NB4 (cell line): ENCODE measurements around the gene SLC25A21.
"Not testable (repeated sequence)": the region's sequence is repeated elsewhere in the genome, so short reads cannot be mapped to it uniquely, and the experiment has no call there.

Experiments used
- DNase-seq: peaks from one replicate; pipeline ENCODE4 v3.0.0; 2010; ENCODE audit warnings: low read depth
- H3K4me3 ChIP-seq: one replicate; pipeline ENCODE4 v1.5.1; 2011; ENCODE audit warnings: mild to moderate bottlenecking, low read depth, low read length, moderate library complexity
- MYC ChIP-seq: IDR thresholded peaks from 2 replicates; pipeline ENCODE4 v1.6.1; 2011; ENCODE audit warnings: low read depth, low read length
- POLR2A ChIP-seq: IDR thresholded peaks from 2 replicates; pipeline ENCODE4 v1.6.1; 2011; ENCODE audit warnings: mild to moderate bottlenecking; ENCODE audit not compliant: insufficient read length; ENCODE audit errors: extremely low read depth
- TF ChIP-seq, protein P1 (sequence below): IDR thresholded peaks from one replicate; pipeline ENCODE4 v1.5.1; 2012; ENCODE audit warnings: low read depth, low read length
- TF ChIP-seq, protein P2 (sequence below): IDR thresholded peaks from 2 replicates; pipeline ENCODE4 v1.6.1; 2011; ENCODE audit warnings: low read depth, low read length

The SLC25A21 gene

DNA sequence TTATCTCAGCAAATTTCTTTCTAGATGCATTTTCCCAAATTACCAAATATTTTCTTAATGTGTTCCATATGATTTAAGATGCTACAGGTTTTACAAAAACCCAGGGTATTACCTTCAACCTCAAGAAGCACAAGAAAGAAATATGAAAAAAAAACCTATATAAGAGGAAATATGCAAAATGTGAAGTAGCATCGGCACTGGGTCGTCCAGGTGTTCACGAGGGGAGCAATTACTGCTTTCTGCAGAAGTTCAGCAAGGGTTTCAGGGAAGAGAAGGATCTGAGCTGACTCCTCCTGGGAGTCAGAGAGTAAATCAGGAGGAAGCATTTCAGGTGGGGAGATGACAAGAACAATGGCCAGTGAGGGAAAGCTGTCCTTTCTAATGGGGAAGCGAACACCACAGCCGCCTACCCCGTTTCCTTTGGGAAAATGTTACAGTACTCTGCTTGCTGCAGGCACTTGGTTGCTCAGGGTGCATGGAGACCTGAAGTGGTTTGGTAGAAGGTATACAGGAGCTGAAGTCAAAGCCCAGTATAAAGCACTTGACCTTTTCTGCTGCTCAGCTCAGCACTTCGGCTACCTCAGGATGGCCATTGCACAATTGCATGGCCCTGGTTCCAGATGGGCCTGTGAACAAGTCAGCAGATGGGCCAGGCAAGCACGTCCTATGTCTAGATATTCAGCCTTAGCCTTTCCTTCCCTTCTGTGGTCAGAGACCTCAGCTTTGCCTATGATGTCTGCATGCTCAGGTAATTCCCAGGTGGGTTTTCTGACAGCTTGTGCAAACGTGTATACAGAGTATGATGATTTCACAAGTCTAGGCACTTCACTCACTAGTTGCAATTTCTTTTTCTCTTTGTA, 355.1 kb downstream of the SLC25A21 start:
- TF ChIP-seq, protein P1, sequence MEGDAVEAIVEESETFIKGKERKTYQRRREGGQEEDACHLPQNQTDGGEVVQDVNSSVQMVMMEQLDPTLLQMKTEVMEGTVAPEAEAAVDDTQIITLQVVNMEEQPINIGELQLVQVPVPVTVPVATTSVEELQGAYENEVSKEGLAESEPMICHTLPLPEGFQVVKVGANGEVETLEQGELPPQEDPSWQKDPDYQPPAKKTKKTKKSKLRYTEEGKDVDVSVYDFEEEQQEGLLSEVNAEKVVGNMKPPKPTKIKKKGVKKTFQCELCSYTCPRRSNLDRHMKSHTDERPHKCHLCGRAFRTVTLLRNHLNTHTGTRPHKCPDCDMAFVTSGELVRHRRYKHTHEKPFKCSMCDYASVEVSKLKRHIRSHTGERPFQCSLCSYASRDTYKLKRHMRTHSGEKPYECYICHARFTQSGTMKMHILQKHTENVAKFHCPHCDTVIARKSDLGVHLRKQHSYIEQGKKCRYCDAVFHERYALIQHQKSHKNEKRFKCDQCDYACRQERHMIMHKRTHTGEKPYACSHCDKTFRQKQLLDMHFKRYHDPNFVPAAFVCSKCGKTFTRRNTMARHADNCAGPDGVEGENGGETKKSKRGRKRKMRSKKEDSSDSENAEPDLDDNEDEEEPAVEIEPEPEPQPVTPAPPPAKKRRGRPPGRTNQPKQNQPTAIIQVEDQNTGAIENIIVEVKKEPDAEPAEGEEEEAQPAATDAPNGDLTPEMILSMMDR = no peak
- DNase-seq = no peak
- H3K4me3 ChIP-seq = no peak overlapping the region

DNA sequence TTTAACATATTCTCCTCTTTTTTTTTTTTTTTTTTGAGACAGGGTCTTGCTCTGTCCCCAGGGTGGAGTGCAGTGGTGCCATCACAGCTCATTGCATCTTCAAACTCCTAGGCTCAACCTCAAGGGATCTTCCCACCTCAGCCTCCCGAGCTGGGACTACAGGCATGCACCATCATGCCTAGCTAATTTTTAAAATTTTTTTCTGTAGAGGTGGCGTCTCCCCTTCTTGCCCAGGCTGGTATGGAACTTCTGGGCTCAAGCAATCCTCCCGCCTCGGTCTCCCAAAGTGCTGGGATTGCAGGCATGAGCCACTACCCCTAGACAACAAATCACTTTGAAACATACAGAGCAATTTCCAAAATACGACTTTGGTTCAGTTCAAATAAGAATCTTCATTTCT, 355.9 kb downstream of the SLC25A21 start:
- DNase-seq = no peak
- TF ChIP-seq POLR2A (no peak), MYC (no peak)
- TF ChIP-seq, protein P1 = no peak
- TF ChIP-seq, protein P2, sequence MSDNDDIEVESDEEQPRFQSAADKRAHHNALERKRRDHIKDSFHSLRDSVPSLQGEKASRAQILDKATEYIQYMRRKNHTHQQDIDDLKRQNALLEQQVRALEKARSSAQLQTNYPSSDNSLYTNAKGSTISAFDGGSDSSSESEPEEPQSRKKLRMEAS = no peak
- no peak overlapping the region for H3K4me3 ChIP-seq

DNA sequence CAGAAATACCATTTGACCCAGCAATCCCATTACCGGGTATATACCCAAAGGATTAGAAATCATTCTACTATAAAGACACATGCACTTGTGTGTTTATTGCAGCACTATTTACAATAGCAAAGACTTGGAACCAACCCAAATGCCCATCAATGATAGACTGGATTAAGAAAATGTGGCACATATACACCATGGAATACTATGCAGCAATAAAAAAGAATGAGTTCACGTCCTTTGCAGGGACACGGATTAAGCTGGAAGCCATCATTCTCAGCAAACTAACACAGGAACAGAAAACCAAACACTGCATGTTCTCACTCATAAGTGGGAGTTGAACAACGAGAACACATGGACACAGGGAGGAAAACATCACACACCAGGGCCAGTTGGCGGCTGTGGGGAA, 357.6 kb downstream of the SLC25A21 start:
- DNase-seq, H3K4me3 ChIP-seq: not testable (repeated sequence)

DNA sequence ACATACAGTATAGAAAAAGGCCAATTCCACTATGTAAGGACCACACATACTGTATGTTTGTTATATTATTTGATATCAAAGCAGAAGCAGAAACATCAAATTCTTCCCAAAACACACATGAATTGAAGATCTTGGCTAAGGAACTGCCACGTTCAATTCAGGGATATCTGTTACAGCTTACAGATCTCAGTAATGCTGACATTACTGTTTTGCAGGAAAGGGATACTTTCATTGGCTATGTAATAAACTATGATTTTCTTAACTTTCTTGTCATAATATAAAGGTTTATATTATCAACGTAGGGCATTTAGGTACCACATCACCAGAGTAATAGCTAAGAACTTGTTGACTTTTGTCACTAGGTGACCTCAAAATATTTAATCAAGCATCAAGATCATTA, 362.2 kb downstream of the SLC25A21 start:
- TF ChIP-seq, protein P1 = no peak
- no peak for TF ChIP-seq POLR2A
- no peak for TF ChIP-seq MYC
- TF ChIP-seq, protein P2 = no peak
- no peak for DNase-seq
- H3K4me3 ChIP-seq = no peak overlapping the region

DNA sequence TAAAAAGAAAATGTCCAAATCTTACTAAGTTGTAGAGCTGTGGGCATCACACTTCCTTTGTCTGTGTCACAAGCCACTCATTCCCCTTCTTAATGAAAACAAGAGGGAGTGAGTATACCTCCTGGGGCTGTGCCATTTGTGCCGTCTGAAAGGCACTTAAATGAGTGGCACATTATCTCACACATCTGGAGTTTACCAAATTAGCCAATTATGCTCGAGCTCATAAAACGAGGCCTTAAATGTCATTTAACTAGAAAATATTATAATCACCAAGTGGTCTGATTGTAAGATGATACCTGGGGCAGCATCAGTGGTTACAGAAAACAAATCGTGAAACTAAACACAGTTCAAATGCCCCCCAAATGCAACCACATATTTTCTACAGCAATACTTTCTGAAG, 364.7 kb downstream of the SLC25A21 start:
- DNase-seq = no peak
- no peak overlapping the region for H3K4me3 ChIP-seq
- no peak for TF ChIP-seq MYC
- TF ChIP-seq POLR2A = no peak
- TF ChIP-seq, protein P1 = no peak
- TF ChIP-seq, protein P2 = no peak

DNA sequence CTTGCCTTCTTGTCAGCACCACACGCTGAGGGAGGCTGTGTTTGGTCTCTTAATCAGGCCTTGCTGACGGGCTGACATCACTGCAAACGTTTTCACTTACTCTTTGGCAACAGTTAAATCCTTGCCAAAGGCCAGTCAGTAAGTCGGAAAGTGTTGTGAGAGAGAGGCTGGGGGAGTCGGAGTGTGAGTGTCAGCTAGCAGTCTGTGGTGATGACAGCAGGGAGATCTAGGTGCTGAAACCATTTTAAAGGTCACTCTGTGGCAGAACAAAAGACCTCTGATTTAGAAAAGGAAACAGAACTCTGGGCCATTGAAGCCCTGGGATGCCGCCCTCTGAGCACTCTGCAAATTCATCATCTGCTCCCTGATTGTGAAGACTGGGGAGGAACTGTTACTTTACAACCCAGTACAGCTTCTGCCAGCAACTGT, 367.3 kb downstream of the SLC25A21 start:
- H3K4me3 ChIP-seq = no peak overlapping the region
- DNase-seq = no peak
- TF ChIP-seq, protein P2 = no peak
- TF ChIP-seq POLR2A (no peak), MYC (no peak)
- TF ChIP-seq, protein P1 = no peak
